Measurements from ENCODE around the gene NALF2. TPM values are rescaled to one million over a fixed set of nuclear protein-coding genes. Genes with fewer than 3 reads are reported as not detected.
A peak's percentile ranks its signal among the peaks of the same experiment; 100 is the strongest.

Gene NALF2
- total RNA-seq, 1 experiment from 2014 or later, result 5.0 TPM

- DNase-seq (ENCODE audit: low read depth), result no peak
These were observed 20.7 kb downstream of the NALF2 start for GRCh38 chrX:69524781-69525363.

GRCh38 chrX:69530306-69530705 lies 26.2 kb downstream of the NALF2 start:
- no peak for DNase-seq (ENCODE audit: low read depth)

GRCh38 chrX:69531031-69531755 lies 27.1 kb downstream of the NALF2 start:
- DNase-seq (ENCODE audit: low read depth), result no peak

GRCh38 chrX:69535661-69536060 lies 31.5 kb downstream of the NALF2 start:
- DNase-seq (ENCODE audit: low read depth), result no peak

GRCh38 chrX:69538321-69538876 lies 34.3 kb downstream of the NALF2 start:
- DNase-seq (ENCODE audit: low read depth), result peak; percentile 32

GRCh38 chrX:69539437-69539836 lies 35.3 kb downstream of the NALF2 start:
- no peak for DNase-seq (ENCODE audit: low read depth)

- no peak for DNase-seq (ENCODE audit: low read depth)
These were observed 37.8 kb downstream of the NALF2 start for GRCh38 chrX:69541956-69542355.

- DNase-seq (ENCODE audit: low read depth), result no peak
These were observed 39.4 kb downstream of the NALF2 start for GRCh38 chrX:69543572-69543971.

- no peak for DNase-seq (ENCODE audit: low read depth)
These were observed 42.3 kb downstream of the NALF2 start for GRCh38 chrX:69546417-69546816.

GRCh38 chrX:69546978-69547377 lies 42.9 kb downstream of the NALF2 start:
- no peak for DNase-seq (ENCODE audit: low read depth)

GRCh38 chrX:69551421-69552009 lies 47.4 kb downstream of the NALF2 start:
- DNase-seq (ENCODE audit: low read depth), result no peak

- DNase-seq (ENCODE audit: low read depth), result no peak
These were observed 48.4 kb downstream of the NALF2 start for GRCh38 chrX:69552512-69552911.

Other genes with a start within 250 kb of the NALF2 start
- 2.0 and 2.4 TPM in 2 replicates for gene EDA, start 111.8 kb downstream of the NALF2 start, total RNA-seq (2014; rRNA removed; shearing (Covaris generic))

All from HT1080 (cell line).